GM12874 (cell line): ENCODE results near the gene YY2.

ENCODE experiments used
- TF ChIP-seq, protein P1 (sequence below): IDR thresholded peaks from 2 replicates; pipeline ENCODE4 v1.5.1; 2011; ENCODE audit warnings: low read depth, mild to moderate bottlenecking, control low read depth, low read length, moderate library complexity; ENCODE audit not compliant: insufficient read depth

Gene YY2

DNA sequence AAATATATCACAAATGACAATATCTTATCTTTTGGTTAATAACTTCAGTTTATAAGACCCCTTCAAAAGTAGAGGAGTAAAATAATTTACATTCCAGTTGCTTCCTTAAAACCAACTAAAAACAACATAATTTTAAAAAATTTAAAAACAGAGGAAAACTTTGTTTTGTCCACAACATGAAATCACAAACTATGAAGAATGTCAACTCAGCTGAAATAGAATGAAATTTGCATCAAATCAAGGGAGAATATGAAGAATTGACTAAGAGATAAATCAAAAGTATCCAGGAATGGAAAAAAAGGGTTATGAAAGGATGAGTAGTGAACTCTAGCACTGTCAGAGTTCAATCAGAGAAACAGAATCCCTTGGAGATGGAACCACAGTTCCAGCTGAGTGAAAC lies 2.2 kb upstream of the YY2 start:
- TF ChIP-seq, protein P1, sequence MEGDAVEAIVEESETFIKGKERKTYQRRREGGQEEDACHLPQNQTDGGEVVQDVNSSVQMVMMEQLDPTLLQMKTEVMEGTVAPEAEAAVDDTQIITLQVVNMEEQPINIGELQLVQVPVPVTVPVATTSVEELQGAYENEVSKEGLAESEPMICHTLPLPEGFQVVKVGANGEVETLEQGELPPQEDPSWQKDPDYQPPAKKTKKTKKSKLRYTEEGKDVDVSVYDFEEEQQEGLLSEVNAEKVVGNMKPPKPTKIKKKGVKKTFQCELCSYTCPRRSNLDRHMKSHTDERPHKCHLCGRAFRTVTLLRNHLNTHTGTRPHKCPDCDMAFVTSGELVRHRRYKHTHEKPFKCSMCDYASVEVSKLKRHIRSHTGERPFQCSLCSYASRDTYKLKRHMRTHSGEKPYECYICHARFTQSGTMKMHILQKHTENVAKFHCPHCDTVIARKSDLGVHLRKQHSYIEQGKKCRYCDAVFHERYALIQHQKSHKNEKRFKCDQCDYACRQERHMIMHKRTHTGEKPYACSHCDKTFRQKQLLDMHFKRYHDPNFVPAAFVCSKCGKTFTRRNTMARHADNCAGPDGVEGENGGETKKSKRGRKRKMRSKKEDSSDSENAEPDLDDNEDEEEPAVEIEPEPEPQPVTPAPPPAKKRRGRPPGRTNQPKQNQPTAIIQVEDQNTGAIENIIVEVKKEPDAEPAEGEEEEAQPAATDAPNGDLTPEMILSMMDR, result no peak

DNA sequence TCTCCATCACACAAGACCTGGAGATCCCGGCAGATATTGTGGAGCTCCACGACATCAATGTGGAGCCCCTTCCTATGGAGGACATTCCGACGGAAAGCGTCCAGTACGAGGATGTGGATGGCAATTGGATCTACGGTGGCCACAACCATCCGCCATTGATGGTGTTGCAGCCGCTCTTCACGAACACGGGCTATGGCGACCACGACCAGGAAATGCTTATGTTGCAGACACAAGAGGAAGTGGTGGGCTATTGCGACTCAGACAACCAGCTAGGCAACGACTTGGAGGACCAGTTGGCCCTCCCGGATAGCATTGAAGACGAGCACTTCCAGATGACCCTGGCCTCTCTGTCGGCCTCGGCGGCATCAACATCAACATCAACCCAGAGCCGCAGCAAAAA lies 717 bp downstream of the YY2 start:
- TF ChIP-seq, protein P1, result no peak

DNA sequence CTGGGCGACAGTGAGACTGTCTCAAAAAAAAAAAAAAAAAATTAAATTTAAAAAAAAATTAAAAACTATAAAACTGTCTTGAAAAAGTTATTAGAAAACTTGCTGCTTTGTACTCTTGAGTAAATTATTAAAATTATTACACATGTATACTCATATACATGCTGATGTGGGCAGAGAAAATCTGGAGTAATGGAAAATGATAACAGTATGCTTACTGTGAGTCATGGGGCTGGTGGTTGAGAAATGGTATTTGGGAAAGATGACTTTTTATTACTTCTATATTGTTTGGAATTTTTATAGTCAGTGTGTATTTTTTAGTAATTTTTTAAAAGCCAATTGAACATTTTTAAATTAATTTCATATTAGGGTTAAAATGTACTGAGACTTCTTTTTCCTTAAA lies 7.5 kb downstream of the YY2 start:
- TF ChIP-seq, protein P1, result no peak

- TF ChIP-seq, protein P1, result no peak
Measured at GRCh38 chrX:21865436-21865835, 9.6 kb downstream of the YY2 start.

GRCh38 chrX:21870494-21870893 lies 14.7 kb downstream of the YY2 start:
- TF ChIP-seq, protein P1, result no peak

DNA sequence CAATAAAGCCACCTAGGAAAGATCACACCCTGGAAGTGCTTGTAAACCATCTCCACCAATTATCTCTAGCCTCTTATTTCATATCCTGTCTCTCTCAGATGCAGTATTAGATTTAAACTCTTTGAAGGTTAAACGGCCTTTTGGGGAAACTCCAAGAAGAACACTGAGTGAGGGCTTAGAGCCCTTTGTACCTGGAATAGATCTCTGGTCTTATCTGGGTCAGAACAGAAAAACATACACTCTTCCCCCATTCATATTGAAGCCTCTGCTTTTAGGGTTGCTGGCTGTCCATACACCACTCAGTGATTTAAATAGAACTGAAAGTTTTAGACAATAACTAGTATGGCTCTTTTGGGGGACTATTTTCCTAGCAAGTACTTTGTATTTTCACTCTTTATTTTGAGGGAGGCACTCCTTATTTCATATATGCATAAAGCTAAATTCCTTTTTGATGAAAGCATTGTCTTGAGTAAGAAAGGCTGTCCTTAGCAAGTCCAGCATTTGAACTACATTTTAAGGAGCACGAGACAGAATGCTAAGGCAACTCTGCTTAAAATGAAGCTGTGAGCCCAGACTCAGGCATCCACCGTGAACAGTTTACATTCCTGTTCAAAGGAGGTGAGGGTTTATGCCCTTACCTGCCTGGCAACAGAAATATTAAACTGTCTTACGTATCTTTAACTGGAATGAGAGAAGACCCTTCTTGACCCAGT lies 17.4 kb downstream of the YY2 start:
- TF ChIP-seq, protein P1, result no peak

DNA sequence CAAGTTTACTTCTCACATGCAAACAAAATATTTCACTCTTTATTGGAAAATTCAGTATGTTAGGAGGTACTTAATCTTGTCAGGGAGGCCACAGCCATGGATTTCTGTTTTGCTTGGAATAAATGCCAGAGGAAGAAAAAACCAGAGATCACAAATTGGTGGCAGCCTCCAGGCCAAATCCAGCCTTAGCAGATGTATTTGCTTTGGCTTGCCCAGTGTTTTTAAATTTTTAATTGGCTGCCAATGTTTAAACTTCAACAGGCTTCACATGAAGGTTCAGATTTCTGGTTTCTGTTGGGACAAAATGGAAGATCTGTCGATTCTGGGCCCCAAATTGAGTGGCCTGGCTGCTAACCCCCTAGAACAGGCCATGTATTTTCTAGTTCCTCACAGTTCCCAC lies 19.2 kb downstream of the YY2 start:
- TF ChIP-seq, protein P1, result no peak
